Breast epithelium (tissue), 4 donors: ENCODE measurements around the gene KLK8. TPM values are rescaled to one million over a fixed set of nuclear protein-coding genes. Genes with fewer than 3 reads are reported as not detected.

Source experiments
- DNase-seq, 2 donors: peaks; one replicate each; pipeline ENCODE4 v3.0.0-alpha.2; 2019; ENCODE audit warnings: low spot score in 2 of 2
- H3K27ac ChIP-seq, 2 donors: fragments of 200-600 bp; sonication (generic) in 1 of 2; one replicate each; pipeline ENCODE4 v1.5.1; 2016 to 2019; ENCODE audit warnings: mild to moderate bottlenecking in 1 of 2
- H3K27me3 ChIP-seq, 2 donors: fragments of 200-600 bp; sonication (generic) in 1 of 2; one replicate each; pipeline versions ENCODE4 v1.5.1 to v1.6.0; 2017 to 2019; ENCODE audit warnings: control low read depth in 1 of 2, mild to moderate bottlenecking in 1 of 2
- H3K36me3 ChIP-seq: fragments of 200-600 bp; one replicate; pipeline ENCODE4 v1.5.1; 2019
- H3K4me1 ChIP-seq, 2 donors: fragments of 200-600 bp; sonication (generic); one replicate each; pipeline ENCODE4 v1.5.1; 2016 to 2019; ENCODE audit warnings: control low read depth in 1 of 2
- H3K4me3 ChIP-seq, 3 donors: fragments of 200-600 bp; sonication (generic); 1 replicate in 2 of 3; 2 replicates in 1 of 3; pipeline ENCODE4 v1.5.1; 2016 to 2019; ENCODE audit warnings: mild to moderate bottlenecking in 3 of 3, moderate library complexity in 2 of 3
- H3K9me3 ChIP-seq, 2 donors: fragments of 200-600 bp; sonication (generic) in 1 of 2; one replicate each; pipeline ENCODE4 v1.5.1; 2016 to 2019; ENCODE audit warnings: control low read depth in 1 of 2
- CTCF ChIP-seq, 3 donors: fragments of 450-650 bp; IDR thresholded peaks; one replicate each; pipeline ENCODE4 v1.5.1; 2016 to 2017; ENCODE audit warnings: antibody characterized with exemption in 3 of 3, mild to moderate bottlenecking in 3 of 3, moderate library complexity in 3 of 3
- POLR2A ChIP-seq: fragments of 450-650 bp; IDR thresholded peaks from one replicate; pipeline ENCODE4 v1.6.1; 2016; ENCODE audit warnings: antibody characterized with exemption, mild to moderate bottlenecking, moderate library complexity
- POLR2AphosphoS5 ChIP-seq, 3 donors: sonication (generic); formaldehyde crosslinking; IDR thresholded peaks; one replicate each; pipeline ENCODE4 v1.6.1; 2017; ENCODE audit warnings: antibody characterized with exemption in 3 of 3
- intact Hi-C: fragments of 100-400 bp; cut with DNase I; formaldehyde crosslinking; loops from one replicate; pipeline ENCODE4 v1.15.1; 2023; ENCODE audit warnings: low total_unique reads
- total RNA-seq, 3 donors: library from RNA; depleted of rRNA; stranded (reverse); fragments of >200 nt; gene quantifications; one replicate each; pipeline ENCODE4 v1.1.0, GENCODE V29; 2016

Gene KLK8
- total RNA-seq, 3 donors from 2014 or later: 13.4 to 46.2 TPM; not detected in 1

GRCh38 chr19:51006406-51006805 is 5.0 kb upstream of the KLK8 start:
- intact Hi-C loops: no loop called here
- peaks cover 0 to 3% of the 10 kb centered on the region in 2 donors for H3K4me1 ChIP-seq
- TF ChIP-seq CTCF (IDR thresholded peaks at IDR 0.05) (no peak), POLR2A (no peak)
- H3K36me3 ChIP-seq: no peaks in the 10 kb centered on the region
- peaks cover 0 to 12% of the 10 kb centered on the region in 2 donors for H3K27me3 ChIP-seq
- no peaks in the 10 kb centered on the region for H3K9me3 ChIP-seq
- no peak for DNase-seq
- no peak overlapping the region for H3K27ac ChIP-seq
- H3K4me3 ChIP-seq: no peak overlapping the region

- peaks cover 0 to 3% of the 10 kb centered on the region in 2 donors for H3K4me1 ChIP-seq
- TF ChIP-seq POLR2AphosphoS5 (IDR thresholded peaks at IDR 0.05) (no peak), CTCF (IDR thresholded peaks at IDR 0.05) (no peak), POLR2A (no peak)
- intact Hi-C loops: no loop called here
- no peak overlapping the region for H3K27ac ChIP-seq
- H3K9me3 ChIP-seq: no peaks in the 10 kb centered on the region
- H3K27me3 ChIP-seq: peaks cover 0 to 12% of the 10 kb centered on the region in 2 donors
- no peaks in the 10 kb centered on the region for H3K36me3 ChIP-seq
- H3K4me3 ChIP-seq: no peak overlapping the region
- no peak for DNase-seq
These were observed 3.8 kb upstream of the KLK8 start for GRCh38 chr19:51005248-51005647.

GRCh38 chr19:51003316-51003715 is 1.9 kb upstream of the KLK8 start:
- intact Hi-C loops: no loop called here
- TF ChIP-seq CTCF (IDR thresholded peaks at IDR 0.05) (no peak), POLR2A (no peak), POLR2AphosphoS5 (IDR thresholded peaks at IDR 0.05) (no peak)
- Histone ChIP-seq H3K9me3 (no peaks in the 10 kb centered on the region), H3K36me3 (no peaks in the 10 kb centered on the region), H3K27me3 (peaks cover 0 to 12% of the 10 kb centered on the region in 2 donors), H3K4me1 (peaks cover 0 to 3% of the 10 kb centered on the region in 2 donors), H3K4me3 (no peak overlapping the region), H3K27ac (peak overlapping the region in 1 of 2 donors; percentile 87)
- no peak for DNase-seq

GRCh38 chr19:51002542-51003311 is 1.3 kb upstream of the KLK8 start:
- Histone ChIP-seq H3K36me3 (no peaks in the 10 kb centered on the region), H3K4me1 (peaks cover 0 to 3% of the 10 kb centered on the region in 2 donors), H3K4me3 (peak overlapping the region in 2 of 3 donors; percentile 52 to 63), H3K27ac (peak overlapping the region; percentile 71 to 87), H3K27me3 (peaks cover 0 to 12% of the 10 kb centered on the region in 2 donors), H3K9me3 (no peaks in the 10 kb centered on the region)
- intact Hi-C loops: no loop called here
- TF ChIP-seq POLR2AphosphoS5 (IDR thresholded peaks at IDR 0.05): peak in 1 of 3 donors; percentile 77
- no peak for TF ChIP-seq POLR2A
- DNase-seq: peak in 1 of 2 donors; percentile 92

- intact Hi-C loops: no loop called here
- no peaks in the 10 kb centered on the region for H3K9me3 ChIP-seq
- peaks cover 0 to 3% of the 10 kb centered on the region in 2 donors for H3K4me1 ChIP-seq
- H3K27me3 ChIP-seq: peaks cover 0 to 12% of the 10 kb centered on the region in 2 donors
- H3K4me3 ChIP-seq: peak overlapping the region in 2 of 3 donors; percentile 52 to 63
- H3K36me3 ChIP-seq: no peaks in the 10 kb centered on the region
- TF ChIP-seq POLR2AphosphoS5 (IDR thresholded peaks at IDR 0.05): no peak
- no peak for TF ChIP-seq CTCF (IDR thresholded peaks at IDR 0.05)
- TF ChIP-seq POLR2A: no peak
- no peak for DNase-seq
- H3K27ac ChIP-seq: peak overlapping the region; percentile 71 to 87
These were observed 707 bp upstream of the KLK8 start for GRCh38 chr19:51002089-51002532.
